Esophagus muscularis mucosa (tissue), 3 donors: ENCODE measurements around the gene SMARCAD1.

ENCODE experiments used
- EP300 ChIP-seq: sonication (generic); formaldehyde crosslinking; IDR thresholded peaks from one replicate; pipeline ENCODE4 v1.6.1; 2017; ENCODE audit warnings: antibody characterized with exemption
- TF ChIP-seq, protein P1 (sequence below), 3 experiments: fragments of 200-600 bp in 2 of 3; fragments of 450-650 bp in 1 of 3; sonication (generic) in 2 of 3; IDR thresholded peaks; one replicate each; pipeline ENCODE4 v1.5.1; 2017 to 2019; ENCODE audit warnings: antibody characterized with exemption in 3 of 3, mild to moderate bottlenecking in 2 of 3, moderate library complexity in 1 of 3

DNA sequence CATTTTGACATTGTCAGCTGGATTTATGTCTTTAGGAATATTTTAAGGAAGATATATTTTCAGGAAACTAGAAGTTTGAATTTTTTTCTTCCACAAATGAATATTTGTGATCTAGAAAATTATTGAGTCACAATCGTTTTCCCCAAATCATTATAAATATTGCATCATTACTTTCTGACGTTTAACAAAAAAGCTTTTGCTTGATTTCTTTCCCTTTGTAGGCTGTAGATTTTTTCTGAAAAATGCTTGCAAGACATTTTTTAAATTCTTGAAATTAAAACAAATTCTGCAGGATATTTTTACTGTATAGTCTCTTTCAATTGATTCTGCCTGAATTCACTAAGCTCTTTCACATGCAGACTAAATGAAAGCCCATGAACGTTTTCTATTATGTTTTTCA, 4.9 kb upstream of the SMARCAD1 start:
- TF ChIP-seq, protein P1, sequence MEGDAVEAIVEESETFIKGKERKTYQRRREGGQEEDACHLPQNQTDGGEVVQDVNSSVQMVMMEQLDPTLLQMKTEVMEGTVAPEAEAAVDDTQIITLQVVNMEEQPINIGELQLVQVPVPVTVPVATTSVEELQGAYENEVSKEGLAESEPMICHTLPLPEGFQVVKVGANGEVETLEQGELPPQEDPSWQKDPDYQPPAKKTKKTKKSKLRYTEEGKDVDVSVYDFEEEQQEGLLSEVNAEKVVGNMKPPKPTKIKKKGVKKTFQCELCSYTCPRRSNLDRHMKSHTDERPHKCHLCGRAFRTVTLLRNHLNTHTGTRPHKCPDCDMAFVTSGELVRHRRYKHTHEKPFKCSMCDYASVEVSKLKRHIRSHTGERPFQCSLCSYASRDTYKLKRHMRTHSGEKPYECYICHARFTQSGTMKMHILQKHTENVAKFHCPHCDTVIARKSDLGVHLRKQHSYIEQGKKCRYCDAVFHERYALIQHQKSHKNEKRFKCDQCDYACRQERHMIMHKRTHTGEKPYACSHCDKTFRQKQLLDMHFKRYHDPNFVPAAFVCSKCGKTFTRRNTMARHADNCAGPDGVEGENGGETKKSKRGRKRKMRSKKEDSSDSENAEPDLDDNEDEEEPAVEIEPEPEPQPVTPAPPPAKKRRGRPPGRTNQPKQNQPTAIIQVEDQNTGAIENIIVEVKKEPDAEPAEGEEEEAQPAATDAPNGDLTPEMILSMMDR (IDR thresholded peaks at IDR 0.05), result no peak
- no peak for TF ChIP-seq EP300
